COLO668 (cell line): ENCODE data around the gene ATP6AP2.
"Not testable (repeated sequence)": the region's sequence is repeated elsewhere in the genome, so short reads cannot be mapped to it uniquely, and the experiment has no call there.

ENCODE experiments used
- DNase-seq: peaks from one replicate; lab custom pipeline; 2025; ENCODE audit not compliant: unreplicated experiment; lab: John Stamatoyannopoulos, UW

The ATP6AP2 gene

DNA sequence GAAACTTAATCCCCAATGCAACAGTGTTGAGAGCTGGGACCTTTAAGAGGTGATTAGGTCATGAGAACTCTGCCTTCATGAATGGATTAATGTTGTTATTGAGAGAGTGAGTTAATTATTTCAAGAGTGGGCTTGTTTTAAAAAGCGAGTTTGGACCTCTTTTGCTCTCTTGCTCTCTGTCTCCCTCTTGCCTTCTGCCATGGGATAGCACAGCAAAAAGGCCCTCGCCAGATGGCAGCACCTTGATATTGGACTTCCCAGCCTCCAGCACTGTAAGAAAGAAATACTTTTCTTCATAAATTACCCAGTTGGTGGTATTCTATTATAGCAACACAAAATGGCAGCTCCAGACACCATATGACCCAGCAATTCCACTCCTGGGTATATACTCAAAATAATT lies 7.0 kb upstream of the ATP6AP2 start:
- peak; percentile 11 for DNase-seq

DNA sequence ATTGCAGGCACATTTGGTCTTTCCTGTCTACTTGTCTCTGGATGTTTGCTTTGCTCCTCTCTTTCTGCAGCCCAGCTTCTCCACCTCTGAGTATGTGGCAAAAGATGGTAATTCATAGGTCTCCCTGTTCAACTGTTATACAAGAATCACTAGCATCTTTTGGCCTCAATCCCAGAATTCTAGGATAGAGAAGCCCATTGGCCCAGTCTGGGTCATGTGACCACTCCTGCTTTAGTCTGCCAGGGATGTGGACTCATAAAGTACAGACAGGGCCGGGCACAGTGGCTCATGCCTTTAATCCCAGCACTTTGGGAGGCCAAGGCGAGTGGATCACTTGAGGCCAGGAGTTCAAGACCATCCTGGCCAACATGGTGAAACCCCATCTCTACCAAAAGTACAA lies 5.4 kb upstream of the ATP6AP2 start:
- not testable (repeated sequence) for DNase-seq

GRCh38 chrX:40576291-40576690 lies 4.5 kb upstream of the ATP6AP2 start:
- DNase-seq: no peak

DNA sequence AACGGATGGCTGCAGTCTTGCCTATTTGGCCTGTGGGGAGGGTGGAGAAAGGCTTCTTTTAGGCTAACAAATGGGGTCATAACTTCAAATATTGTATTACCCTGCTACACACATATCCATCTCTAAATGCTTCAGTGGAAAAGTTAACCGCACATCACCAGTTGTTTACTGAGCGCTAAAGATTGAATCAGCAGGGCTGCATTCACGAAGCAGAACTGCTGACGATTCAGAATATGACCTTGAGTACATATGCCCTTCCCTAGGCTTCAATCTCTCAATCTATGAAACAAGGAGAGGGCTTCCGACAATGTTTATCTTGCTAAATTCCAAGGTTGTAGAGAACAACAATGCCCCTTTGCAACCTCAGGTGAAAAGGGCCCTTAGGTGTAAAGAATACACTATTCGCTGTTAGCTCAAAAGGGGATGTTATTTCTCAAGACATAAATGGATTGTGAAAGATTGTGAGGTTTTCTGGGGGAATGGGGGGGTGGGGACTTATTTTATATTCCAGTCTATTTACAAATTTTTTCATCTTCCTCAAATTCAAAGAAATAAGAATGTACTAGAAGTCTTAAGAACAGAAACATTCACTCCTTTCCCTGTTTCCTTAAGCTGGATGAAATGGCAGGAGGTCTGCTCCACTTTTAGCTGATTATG lies 2.6 kb upstream of the ATP6AP2 start:
- DNase-seq: no peak

- DNase-seq: no peak
These were observed 1.6 kb upstream of the ATP6AP2 start for GRCh38 chrX:40579141-40579540.

GRCh38 chrX:40579900-40580536 lies 752 bp upstream of the ATP6AP2 start:
- no peak for DNase-seq

- no peak for DNase-seq
These were observed 658 bp downstream of the ATP6AP2 start for GRCh38 chrX:40581336-40581920.

DNA sequence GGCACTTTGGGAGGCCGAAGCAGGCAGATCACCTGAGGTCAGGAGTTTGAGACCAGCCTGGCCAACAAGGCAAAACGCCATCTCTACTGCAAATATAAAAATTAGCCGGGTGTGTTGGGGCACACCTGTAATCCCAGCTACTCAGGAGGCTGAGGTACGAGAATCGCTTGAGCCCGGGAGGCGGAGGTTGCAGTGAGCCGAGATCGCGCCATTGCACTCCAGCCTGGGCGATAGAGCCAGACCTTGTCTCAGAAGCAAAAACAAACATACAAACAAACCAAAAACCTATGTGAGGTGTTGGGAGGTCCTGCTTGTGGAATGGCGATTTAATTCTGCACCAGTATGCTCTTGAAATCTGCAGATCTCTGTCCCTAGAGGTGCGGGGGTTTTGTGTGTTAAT lies 1.4 kb downstream of the ATP6AP2 start:
- not testable (repeated sequence) for DNase-seq

- DNase-seq: no peak
These were observed 2.0 kb downstream of the ATP6AP2 start for GRCh38 chrX:40582811-40583210.

GRCh38 chrX:40587623-40588022 lies 6.9 kb downstream of the ATP6AP2 start:
- DNase-seq: not testable (repeated sequence)

- DNase-seq: not testable (repeated sequence)
These were observed 9.0 kb downstream of the ATP6AP2 start for GRCh38 chrX:40589616-40590321.

DNA sequence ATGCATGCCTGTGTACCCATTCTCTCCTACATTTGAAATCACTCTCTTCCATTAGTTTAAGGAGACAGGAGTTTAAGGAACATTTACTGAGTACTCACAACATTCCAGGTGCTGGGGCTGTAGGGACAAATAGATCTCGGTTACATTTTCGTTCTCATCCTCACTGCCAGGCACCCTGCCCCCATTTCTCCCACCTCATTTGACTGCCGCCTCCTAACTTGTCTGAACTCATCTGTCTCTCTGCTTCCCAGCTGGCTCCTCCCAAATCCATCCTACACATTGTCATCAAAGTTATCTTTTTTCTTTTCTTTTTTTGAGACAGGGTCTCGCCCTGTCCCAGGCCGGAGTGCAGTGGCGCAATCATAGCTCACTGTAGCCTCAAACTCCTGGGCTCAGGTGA lies 22.7 kb downstream of the ATP6AP2 start:
- no peak for DNase-seq

DNA sequence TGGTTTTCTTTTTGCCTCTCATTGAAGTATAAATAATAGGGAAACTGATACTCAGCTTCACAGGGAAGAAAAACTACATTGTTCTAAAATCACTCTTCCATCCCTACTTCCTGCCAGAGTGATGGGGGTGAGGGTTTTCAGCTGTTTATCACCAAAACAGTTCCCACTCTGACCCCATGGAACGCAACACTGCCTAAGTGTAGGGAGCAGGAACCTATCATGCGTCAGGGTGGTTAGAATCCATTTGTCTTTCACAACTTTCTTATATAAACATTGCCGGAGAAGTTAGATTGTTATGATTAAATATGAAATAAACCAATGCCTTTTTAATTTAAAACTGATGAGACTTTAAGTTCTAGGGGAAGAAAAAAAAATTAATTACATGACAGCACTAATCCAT lies 26.6 kb downstream of the ATP6AP2 start:
- DNase-seq: no peak

GRCh38 chrX:40612511-40612910 lies 31.7 kb downstream of the ATP6AP2 start:
- no peak for DNase-seq

DNA sequence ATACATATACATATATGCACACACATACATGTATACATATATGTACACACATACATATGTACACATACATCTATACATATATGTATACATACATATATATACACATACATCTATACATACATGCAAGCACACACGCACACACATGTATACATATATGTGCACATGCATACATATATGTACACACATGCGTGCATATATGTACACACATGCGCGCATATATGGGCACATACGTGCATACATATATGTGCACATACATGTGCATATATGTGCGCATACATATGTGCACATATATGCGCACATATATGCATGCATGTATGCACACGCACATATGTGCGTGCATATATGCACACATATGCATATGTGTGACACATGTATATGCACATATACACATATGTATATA lies 35.2 kb downstream of the ATP6AP2 start:
- DNase-seq: no peak

DNA sequence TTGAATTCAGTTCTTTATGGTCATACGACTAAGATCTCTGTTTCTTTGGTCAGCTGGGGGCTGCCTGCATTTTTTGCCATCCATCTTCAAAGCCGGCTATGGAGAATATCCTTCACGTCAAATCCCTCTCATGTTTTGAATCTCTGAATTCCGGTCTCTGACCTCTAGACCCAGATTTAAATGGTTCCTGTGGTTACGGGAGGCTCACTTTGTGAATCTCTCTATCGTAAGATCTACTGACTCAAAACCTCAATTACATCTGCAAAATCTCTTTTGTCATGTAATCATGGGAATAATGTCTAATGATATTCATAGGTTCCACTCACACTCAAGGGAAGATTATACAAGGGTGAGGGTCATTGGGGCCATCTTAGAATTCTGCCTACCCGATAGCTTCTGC lies 36.8 kb downstream of the ATP6AP2 start:
- no peak for DNase-seq

DNA sequence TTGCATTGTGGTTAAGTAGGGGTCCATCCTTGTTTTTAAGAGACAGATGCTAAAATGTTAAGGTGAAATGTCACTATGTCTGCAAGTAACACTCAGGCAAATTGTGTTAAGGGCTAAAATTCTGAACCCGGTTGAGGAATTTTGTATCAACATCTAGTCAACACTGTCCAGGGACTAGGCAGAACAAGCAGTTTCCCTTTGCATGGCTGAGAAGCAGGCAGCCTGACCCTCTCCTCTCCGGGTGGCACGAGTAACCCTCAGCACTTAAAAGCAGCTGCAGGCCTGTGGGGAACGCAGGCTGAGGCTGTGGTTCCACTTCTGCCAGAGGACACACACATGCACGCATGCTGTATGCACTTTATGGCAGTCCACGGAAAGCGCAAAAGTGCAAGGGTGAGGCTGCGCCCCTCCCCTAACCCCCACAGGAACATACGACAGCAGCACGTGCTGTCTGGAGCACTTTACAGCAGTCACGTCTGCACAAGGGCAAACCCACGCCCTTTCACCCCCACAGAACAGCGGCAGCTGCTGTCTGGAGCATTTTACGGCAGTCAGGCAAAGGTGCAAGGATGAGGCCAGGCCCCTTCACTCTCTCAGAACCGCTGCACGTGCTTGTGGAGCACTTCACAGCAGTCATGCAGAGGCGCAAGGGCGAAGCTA lies 41.8 kb downstream of the ATP6AP2 start:
- DNase-seq: no peak

DNA sequence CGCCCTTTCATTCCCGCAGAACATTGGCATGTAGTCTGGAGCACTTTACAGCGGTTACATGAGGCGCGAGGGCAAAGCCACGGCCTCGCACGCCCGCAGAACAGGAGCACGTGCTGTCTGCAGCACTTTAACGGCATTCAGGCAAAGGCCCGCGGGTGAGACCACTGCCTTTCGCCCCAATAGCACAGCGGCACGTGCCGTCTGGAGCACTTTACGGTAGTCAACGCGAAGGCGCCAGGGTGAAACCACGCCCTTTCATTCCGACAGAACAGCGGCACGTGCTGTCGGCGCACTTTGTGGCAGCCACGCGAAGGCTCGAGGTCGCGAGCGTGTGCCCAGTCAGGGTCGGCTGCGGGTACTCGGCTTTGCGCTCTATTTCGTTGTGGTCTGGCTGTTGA lies 42.4 kb downstream of the ATP6AP2 start, which contains the start of gene MPC1L:
MPC1L (plus strand) TSS at position 290 of the 398 bp plus-strand sequence. CDS start 138 bp downstream, outside the sequence.
- DNase-seq: no peak

GRCh38 chrX:40623665-40624064 lies 42.9 kb downstream of the ATP6AP2 start:
- no peak for DNase-seq

- no peak for DNase-seq
These were observed 44.5 kb downstream of the ATP6AP2 start for GRCh38 chrX:40625294-40625693.

DNA sequence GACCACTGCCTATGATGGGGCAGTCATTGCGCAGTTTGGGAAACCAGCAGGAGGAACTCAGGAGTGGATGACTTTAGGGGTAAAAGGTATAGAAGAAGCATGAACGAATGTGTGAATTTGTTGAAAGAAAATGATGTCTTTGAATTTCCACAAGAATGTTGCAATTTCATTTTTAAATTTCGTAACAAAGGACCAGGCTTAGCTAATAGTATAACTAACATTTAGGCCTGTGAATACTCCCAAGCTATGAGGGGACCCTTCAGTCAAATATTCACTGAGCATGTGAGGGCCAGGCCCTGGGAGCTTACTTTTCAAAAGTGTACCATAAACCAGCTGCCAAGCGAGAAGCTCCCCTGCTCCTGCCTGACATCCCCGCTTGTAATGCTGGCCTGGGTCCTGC lies 47.7 kb downstream of the ATP6AP2 start:
- DNase-seq: no peak
